ENCODE results near the gene CLTC.

GRCh38 chr17:59743842-59744241, 124.1 kb downstream of the CLTC start:
- TF ChIP-seq CTCF (IDR thresholded peaks at IDR 0.05; ENCODE audit: poor library complexity), result no peak
- TF ChIP-seq EZH2 (IDR thresholded peaks at IDR 0.05; ENCODE audit: borderline replicate concordance), result no peak

All from hepatocyte (in vitro differentiated cells).